H1 (cell line): ENCODE measurements around the gene GCM1. TPM values are rescaled to one million over a fixed set of nuclear protein-coding genes. Genes with fewer than 3 reads are reported as not detected.

Experiments
- CTCF ChIA-PET: fragments of 300-600 bp; sonication (Branson Sonifier 250); formaldehyde crosslinking; loops from one replicate; lab custom pipeline; 2021; ENCODE audit not compliant: partially characterized antibody; lab: Charles Lee
- POLR2A ChIA-PET: fragments of 300-600 bp; sonication (Branson Sonifier 250); formaldehyde crosslinking; loops from one replicate; lab custom pipeline; 2021; ENCODE audit warnings: inconsistent platforms; ENCODE audit not compliant: partially characterized antibody; lab: Charles Lee
- DNase-seq, 2 experiments: peaks; one replicate each; pipeline versions ENCODE4 v3.0.0 to v3.0.0-alpha.2; 2010 to 2022; ENCODE audit warnings: low spot score in 2 of 2, low read depth in 1 of 2, mixed read lengths in 1 of 2
- FAIRE-seq: peaks from 2 replicates; lab custom pipeline; 2011; peaks lifted over from hg19 to GRCh38; lab: Jason Lieb, UNC
- H2AFZ ChIP-seq: 2 replicates; pipeline ENCODE4 v1.8.1; 2012; ENCODE audit warnings: low read length, inconsistent platforms
- H2AK5ac ChIP-seq: 2 replicates; pipeline ENCODE4 v1.6.1; 2013; ENCODE audit warnings: low read depth, low read length
- H2BK120ac ChIP-seq: replicated peaks from 2 replicates; pipeline ENCODE3; 2013; ENCODE audit warnings: low read depth, low read length, inconsistent platforms
- H2BK12ac ChIP-seq: 2 replicates; pipeline ENCODE4 v1.6.1; 2013; ENCODE audit warnings: low read depth, low read length
- H2BK15ac ChIP-seq: 2 replicates; pipeline ENCODE4 v1.6.1; 2013; ENCODE audit warnings: low read length
- H2BK20ac ChIP-seq: 2 replicates; pipeline ENCODE4 v1.6.1; 2013; ENCODE audit warnings: low read length
- H2BK5ac ChIP-seq: 2 replicates; pipeline ENCODE4 v1.6.1; 2013; ENCODE audit warnings: low read depth, low read length
- H3K14ac ChIP-seq: 2 replicates; pipeline ENCODE4 v1.6.1; 2013; ENCODE audit warnings: inconsistent platforms; ENCODE audit not compliant: insufficient read length
- H3K18ac ChIP-seq: 2 replicates; pipeline ENCODE4 v1.6.1; 2013; ENCODE audit warnings: low read length; ENCODE audit errors: extremely low read depth
- H3K23ac ChIP-seq: 2 replicates; pipeline ENCODE4 v1.6.1; 2013; ENCODE audit warnings: inconsistent platforms; ENCODE audit not compliant: insufficient read length
- H3K23me2 ChIP-seq: 2 replicates; pipeline ENCODE4 v1.6.1; 2013; ENCODE audit warnings: low read depth, low read length
- H3K27ac ChIP-seq: 2 replicates; pipeline ENCODE4 v1.6.1; 2011; ENCODE audit warnings: low read depth, low read length, inconsistent platforms
- H3K27me3 ChIP-seq, 4 experiments: replicated peaks in 1 of 4; 1 replicate in 1 of 4; 2 replicates in 3 of 4; pipeline versions ENCODE4 v1.6.1 to v1.8.1; 2011 to 2013; ENCODE audit warnings: low read length in 3 of 4, mild to moderate bottlenecking in 3 of 4, inconsistent platforms in 2 of 4, mixed read lengths in 2 of 4, moderate library complexity in 1 of 4; ENCODE audit not compliant: control insufficient read depth in 3 of 4, insufficient read depth in 3 of 4; ENCODE audit errors: extremely low read depth in 1 of 4
- H3K36me3 ChIP-seq, 4 experiments: 2 replicates each; pipeline versions ENCODE4 v1.6.1 to v1.8.1; 2011 to 2013; ENCODE audit warnings: mild to moderate bottlenecking in 4 of 4, low read length in 3 of 4, moderate library complexity in 2 of 4, control low read depth in 1 of 4, inconsistent platforms in 1 of 4; ENCODE audit not compliant: insufficient read depth in 4 of 4, control insufficient read depth in 2 of 4
- H3K4ac ChIP-seq: replicated peaks from 2 replicates; pipeline ENCODE3; 2013; ENCODE audit warnings: low read length, low read depth, mixed read lengths, inconsistent platforms; ENCODE audit not compliant: insufficient read length
- H3K4me1 ChIP-seq, 4 experiments: replicated peaks in 1 of 4; 1 replicate in 1 of 4; 2 replicates in 3 of 4; pipeline versions ENCODE4 v1.6.1 to v1.8.1; 2011 to 2013; ENCODE audit warnings: low read length in 3 of 4, inconsistent platforms in 2 of 4, mixed read lengths in 1 of 4; ENCODE audit not compliant: insufficient read depth in 4 of 4, control insufficient read depth in 3 of 4
- H3K4me2 ChIP-seq, 2 experiments: 2 replicates each; pipeline versions ENCODE4 v1.6.1 to v1.8.1; 2011 to 2013; ENCODE audit warnings: low read depth in 2 of 2, low read length in 2 of 2, control low read depth in 1 of 2, inconsistent platforms in 1 of 2, mild to moderate bottlenecking in 1 of 2; ENCODE audit not compliant: insufficient read depth in 1 of 2
- H3K4me3 ChIP-seq, 4 experiments: fragments of 200-600, 300-600 bp in 1 of 4; sonication (generic), shearing (Covaris generic), sonication (Bioruptor Twin) in 1 of 4; 2 replicates each; pipeline versions ENCODE4 v1.5.1 to v1.8.1; 2011 to 2016; ENCODE audit warnings: low read length in 4 of 4, low read depth in 3 of 4, control low read depth in 2 of 4, inconsistent platforms in 2 of 4, mild to moderate bottlenecking in 2 of 4, mixed read lengths in 1 of 4, moderate library complexity in 1 of 4; ENCODE audit not compliant: insufficient read depth in 2 of 4; ENCODE audit errors: extremely low read depth in 1 of 4
- H3K56ac ChIP-seq: replicated peaks from 2 replicates; pipeline ENCODE3; 2013; ENCODE audit warnings: low read depth, mild to moderate bottlenecking, mixed read lengths, low read length, inconsistent platforms; ENCODE audit not compliant: insufficient read length
- H3K79me1 ChIP-seq: 2 replicates; pipeline ENCODE4 v1.6.1; 2013; ENCODE audit warnings: low read depth, low read length, control low read depth
- H3K79me2 ChIP-seq, 2 experiments: 2 replicates each; pipeline versions ENCODE4 v1.6.1 to v1.8.1; 2012 to 2013; ENCODE audit warnings: low read length in 2 of 2, mild to moderate bottlenecking in 2 of 2, inconsistent platforms in 1 of 2; ENCODE audit not compliant: insufficient read depth in 2 of 2, control insufficient read depth in 1 of 2
- H3K9ac ChIP-seq, 4 experiments: replicated peaks in 1 of 4; 1 replicate in 1 of 4; 2 replicates in 3 of 4; pipeline versions ENCODE4 v1.6.1 to v1.8.1; 2011 to 2013; ENCODE audit warnings: low read depth in 3 of 4, low read length in 3 of 4, control low read depth in 2 of 4, mild to moderate bottlenecking in 2 of 4, moderate library complexity in 2 of 4, inconsistent platforms in 1 of 4; ENCODE audit errors: extremely low read depth in 1 of 4
- H3K9me3 ChIP-seq, 2 experiments: 2 replicates each; pipeline versions ENCODE4 v1.6.1 to v1.8.1; 2012 to 2013; ENCODE audit warnings: mild to moderate bottlenecking in 2 of 2, moderate library complexity in 2 of 2, control low read depth in 1 of 2, inconsistent platforms in 1 of 2, low read depth in 1 of 2, low read length in 1 of 2, mixed read lengths in 1 of 2; ENCODE audit not compliant: insufficient read depth in 2 of 2
- H4K20me1 ChIP-seq, 2 experiments: replicated peaks in 1 of 2; 2 replicates each; pipeline versions ENCODE3 to v1.8.1; 2011 to 2013; ENCODE audit warnings: inconsistent platforms in 2 of 2, low read length in 2 of 2, mild to moderate bottlenecking in 1 of 2; ENCODE audit not compliant: insufficient read depth in 2 of 2, control insufficient read depth in 1 of 2
- H4K5ac ChIP-seq: 2 replicates; pipeline ENCODE4 v1.6.1; 2013; ENCODE audit warnings: low read length, low read depth, mixed read lengths, inconsistent platforms; ENCODE audit not compliant: insufficient read length
- H4K8ac ChIP-seq: 2 replicates; pipeline ENCODE4 v1.8.0; 2013; ENCODE audit warnings: mild to moderate bottlenecking, moderate library complexity, low read length, inconsistent platforms; ENCODE audit not compliant: insufficient read depth; ENCODE audit errors: extremely low read depth
- H4K91ac ChIP-seq: replicated peaks from 2 replicates; pipeline ENCODE3; 2013; ENCODE audit warnings: low read length, mixed read lengths, inconsistent platforms; ENCODE audit not compliant: insufficient read length
- CHD1 ChIP-seq: IDR thresholded peaks from 2 replicates; pipeline ENCODE4 v1.6.1; 2012; ENCODE audit warnings: low read depth, low read length, improper control_type of control experiment
- HDAC2 ChIP-seq, 2 experiments: fragments of 300-600 bp in 1 of 2; sonication (generic) in 1 of 2; IDR thresholded peaks; 2 replicates each; pipeline ENCODE4 v1.6.1; 2011 to 2012; ENCODE audit warnings: low read depth in 2 of 2, low read length in 2 of 2, mild to moderate bottlenecking in 2 of 2, moderate library complexity in 2 of 2, borderline replicate concordance in 1 of 2, inconsistent platforms in 1 of 2
- JUND ChIP-seq: IDR thresholded peaks from 2 replicates; pipeline ENCODE4 v1.6.1; 2011; ENCODE audit warnings: mild to moderate bottlenecking, improper control_type of control experiment, low read length
- POLR2AphosphoS5 ChIP-seq: IDR thresholded peaks from 2 replicates; pipeline ENCODE4 v1.6.1; 2011; ENCODE audit warnings: low read depth, low read length
- TCF12 ChIP-seq: IDR thresholded peaks from 2 replicates; pipeline ENCODE4 v1.6.1; 2011; ENCODE audit warnings: low read depth, mild to moderate bottlenecking, low read length
- WGBS, 2 experiments: shearing (Covaris generic) in 1 of 2; methylation state at CpG; one replicate each; pipeline versions ENCODE4 v1.1.6 to v1.1.7; 2013 to 2015; ENCODE audit warnings: low lambda C conversion rate in 2 of 2, mixed read lengths in 2 of 2, inconsistent platforms in 1 of 2, low coverage in 1 of 2, missing lambda C conversion rate in 1 of 2; ENCODE audit not compliant: insufficient replicate concordance in 2 of 2, insufficient coverage in 1 of 2, insufficient read length in 1 of 2; ENCODE audit errors: extremely low coverage in 1 of 2, missing lambda C conversion rate in 1 of 2; 5-methylcytosine and 5-hydroxymethylcytosine counted together
- polyA plus RNA-seq, 7 experiments: library from polyadenylated mRNA; depleted of rRNA in 3 of 7; stranded (reverse) in 5 of 7; unstranded in 2 of 7; fragments of >200 nt in 5 of 7; fragments of 200-250 nt in 2 of 7; gene quantifications; 1 replicate in 5 of 7; 2 replicates in 1 of 7; 4 replicates in 1 of 7; pipeline versions ENCODE4 v1.2.1 to v1.2.3, GENCODE V29; 2011 to 2013; ENCODE audit warnings: missing spikeins in 2 of 7, mixed read lengths in 2 of 7
- total RNA-seq: library from RNA; stranded (reverse); fragmentation: NEBNext Ultra II Directional; extraction: Animal tissue kit (Norgen Biotek cat#: 25700); gene quantifications from 2 replicates; pipeline ENCODE4 v1.2.1, GENCODE V29; 2021
- TF ChIP-seq, protein P1 (sequence below), 3 experiments: IDR thresholded peaks; 1 replicate in 2 of 3; 2 replicates in 1 of 3; pipeline versions ENCODE4 v1.5.1 to v1.6.1; 2011; ENCODE audit warnings: low read length in 3 of 3, mild to moderate bottlenecking in 3 of 3, inconsistent platforms in 2 of 3, low read depth in 1 of 3, moderate library complexity in 1 of 3; ENCODE audit not compliant: insufficient read depth in 1 of 3; ENCODE audit errors: control extremely low read depth in 1 of 3

The GCM1 gene
- total and polyA plus RNA-seq, 2 of the 8 experiments (the other 6 are each of a cell fraction or from before 2014, with no cell fraction given), result not detected

DNA sequence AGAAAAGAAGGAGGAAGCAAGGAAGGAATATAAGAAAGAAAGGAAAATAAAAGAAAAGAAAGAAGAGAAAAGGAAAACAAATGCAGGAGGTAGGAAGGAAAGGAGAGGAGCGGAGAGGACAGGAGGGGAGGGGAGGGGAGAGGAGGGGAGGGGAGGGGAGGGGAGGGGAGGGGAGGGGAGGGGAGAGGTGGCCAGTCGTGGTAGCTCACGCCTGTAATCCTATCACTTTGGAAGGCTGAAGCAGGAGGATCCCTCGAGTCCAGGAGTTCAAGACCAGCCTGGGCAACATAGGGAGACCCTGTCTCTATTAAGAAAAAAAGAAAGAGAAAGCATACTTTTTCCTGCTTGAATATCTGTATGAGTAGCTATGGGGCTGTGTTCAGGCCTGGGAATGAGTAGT is 46.4 kb upstream of the GCM1 start:
- H3K18ac ChIP-seq, result no peak overlapping the region
- FAIRE-seq (no peak), DNase-seq (no peak)
- no CpG with 5 or more reads among the region's 4 CpGs for WGBS, 2 experiments
- H3K4me2 ChIP-seq, result no peak overlapping the region
- no peak overlapping the region for H4K8ac ChIP-seq
- H3K79me2 ChIP-seq, result no peaks in the 10 kb centered on the region
- H4K91ac ChIP-seq, result no peak overlapping the region
- H3K56ac ChIP-seq, result no peak overlapping the region
- H2AK5ac ChIP-seq, result no peak overlapping the region
- H3K9ac ChIP-seq, result no peak overlapping the region
- 0 out of 4 replicates have a peak, but pooled peaks cover 0 to 3% of the 10 kb centered on the region in 2 experiments for H3K9me3 ChIP-seq
- ChIA-PET POLR2A (no interaction called here), CTCF (interaction anchor here (0.6 to 4.7 kb wide), 3 partner anchors 13 to 28 kb away, joined by 3 to 25 read pairs (median 3); no protein-coding TSS in a partner anchor)
- no peak overlapping the region for H2BK120ac ChIP-seq
- no peak overlapping the region for H2BK12ac ChIP-seq
- H3K23me2 ChIP-seq, result peaks cover 2% of the 10 kb centered on the region; the same call in 1 of the 2 replicates
- no peak overlapping the region for H2AFZ ChIP-seq
- peaks cover 0 to 3% (median 1%) of the 10 kb centered on the region in 4 experiments; a peak in 3 of 7 replicates for H3K4me1 ChIP-seq
- no peak overlapping the region for H3K27ac ChIP-seq
- H3K23ac ChIP-seq, result no peak overlapping the region
- H3K36me3 ChIP-seq, result no peaks in the 10 kb centered on the region
- H3K14ac ChIP-seq, result no peak overlapping the region
- H3K27me3 ChIP-seq, result no peaks in the 10 kb centered on the region
- H4K20me1 ChIP-seq, result no peaks in the 10 kb centered on the region
- H3K4ac ChIP-seq, result no peak overlapping the region
- no peak overlapping the region for H2BK5ac ChIP-seq
- no peak overlapping the region for H2BK20ac ChIP-seq
- H2BK15ac ChIP-seq, result no peak overlapping the region
- no peaks in the 10 kb centered on the region for H3K79me1 ChIP-seq
- H3K4me3 ChIP-seq, result no peak overlapping the region
- H4K5ac ChIP-seq, result no peak overlapping the region
- TF ChIP-seq JUND, result no peak
- TF ChIP-seq, protein P1, sequence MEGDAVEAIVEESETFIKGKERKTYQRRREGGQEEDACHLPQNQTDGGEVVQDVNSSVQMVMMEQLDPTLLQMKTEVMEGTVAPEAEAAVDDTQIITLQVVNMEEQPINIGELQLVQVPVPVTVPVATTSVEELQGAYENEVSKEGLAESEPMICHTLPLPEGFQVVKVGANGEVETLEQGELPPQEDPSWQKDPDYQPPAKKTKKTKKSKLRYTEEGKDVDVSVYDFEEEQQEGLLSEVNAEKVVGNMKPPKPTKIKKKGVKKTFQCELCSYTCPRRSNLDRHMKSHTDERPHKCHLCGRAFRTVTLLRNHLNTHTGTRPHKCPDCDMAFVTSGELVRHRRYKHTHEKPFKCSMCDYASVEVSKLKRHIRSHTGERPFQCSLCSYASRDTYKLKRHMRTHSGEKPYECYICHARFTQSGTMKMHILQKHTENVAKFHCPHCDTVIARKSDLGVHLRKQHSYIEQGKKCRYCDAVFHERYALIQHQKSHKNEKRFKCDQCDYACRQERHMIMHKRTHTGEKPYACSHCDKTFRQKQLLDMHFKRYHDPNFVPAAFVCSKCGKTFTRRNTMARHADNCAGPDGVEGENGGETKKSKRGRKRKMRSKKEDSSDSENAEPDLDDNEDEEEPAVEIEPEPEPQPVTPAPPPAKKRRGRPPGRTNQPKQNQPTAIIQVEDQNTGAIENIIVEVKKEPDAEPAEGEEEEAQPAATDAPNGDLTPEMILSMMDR (IDR thresholded peaks at IDR 0.05; ENCODE audit: control extremely low read depth in 1 of 3, insufficient read depth in 1 of 3, low read depth in 1 of 3, low read length in 3 of 3), result no peak
- TF ChIP-seq POLR2AphosphoS5, result no peak
- TF ChIP-seq CHD1, result no peak
- TF ChIP-seq HDAC2 (IDR thresholded peaks at IDR 0.05; ENCODE audit: borderline replicate concordance in 1 of 2, low read depth in 2 of 2, low read length in 2 of 2), result no peak
- TF ChIP-seq TCF12, result no peak
